Sigmoid colon (tissue), 3 donors: ENCODE data around the gene DACH1.

Source experiments
- POLR2A ChIP-seq, 2 donors: fragments of 450-650 bp; IDR thresholded peaks; one replicate each; pipeline ENCODE4 v1.6.1; 2016; ENCODE audit warnings: antibody characterized with exemption in 2 of 2, mild to moderate bottlenecking in 2 of 2, moderate library complexity in 2 of 2
- TF ChIP-seq, protein P1 (sequence below), 4 experiments: fragments of 450-650 bp in 3 of 4; fragments of 200-600 bp in 1 of 4; IDR thresholded peaks; one replicate each; pipeline ENCODE4 v1.5.1; 2016 to 2019; ENCODE audit warnings: antibody characterized with exemption in 4 of 4, mild to moderate bottlenecking in 3 of 4, moderate library complexity in 2 of 4

DNA sequence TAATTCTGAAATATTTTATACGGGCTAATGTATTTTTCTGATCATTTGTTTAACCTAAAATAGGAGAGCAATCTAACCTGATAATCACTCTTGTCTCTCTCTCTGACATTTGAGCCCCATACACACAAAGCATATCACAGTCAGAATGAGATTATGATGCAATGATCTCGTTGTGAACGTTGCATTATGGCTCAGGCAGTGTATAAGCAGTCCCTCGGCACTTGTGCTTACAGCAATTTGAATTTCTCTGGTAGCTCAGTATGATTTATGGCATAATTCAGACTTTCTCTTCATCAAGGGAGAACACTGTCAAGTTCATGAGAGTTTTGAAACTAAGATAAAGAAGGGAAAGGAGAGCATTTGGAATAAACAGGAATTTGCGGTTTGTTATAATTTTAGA, 256.1 kb downstream of the DACH1 start:
- TF ChIP-seq, protein P1, sequence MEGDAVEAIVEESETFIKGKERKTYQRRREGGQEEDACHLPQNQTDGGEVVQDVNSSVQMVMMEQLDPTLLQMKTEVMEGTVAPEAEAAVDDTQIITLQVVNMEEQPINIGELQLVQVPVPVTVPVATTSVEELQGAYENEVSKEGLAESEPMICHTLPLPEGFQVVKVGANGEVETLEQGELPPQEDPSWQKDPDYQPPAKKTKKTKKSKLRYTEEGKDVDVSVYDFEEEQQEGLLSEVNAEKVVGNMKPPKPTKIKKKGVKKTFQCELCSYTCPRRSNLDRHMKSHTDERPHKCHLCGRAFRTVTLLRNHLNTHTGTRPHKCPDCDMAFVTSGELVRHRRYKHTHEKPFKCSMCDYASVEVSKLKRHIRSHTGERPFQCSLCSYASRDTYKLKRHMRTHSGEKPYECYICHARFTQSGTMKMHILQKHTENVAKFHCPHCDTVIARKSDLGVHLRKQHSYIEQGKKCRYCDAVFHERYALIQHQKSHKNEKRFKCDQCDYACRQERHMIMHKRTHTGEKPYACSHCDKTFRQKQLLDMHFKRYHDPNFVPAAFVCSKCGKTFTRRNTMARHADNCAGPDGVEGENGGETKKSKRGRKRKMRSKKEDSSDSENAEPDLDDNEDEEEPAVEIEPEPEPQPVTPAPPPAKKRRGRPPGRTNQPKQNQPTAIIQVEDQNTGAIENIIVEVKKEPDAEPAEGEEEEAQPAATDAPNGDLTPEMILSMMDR (IDR thresholded peaks at IDR 0.05) = no peak
- no peak for TF ChIP-seq POLR2A (IDR thresholded peaks at IDR 0.05)
